LoVo (cell line): ENCODE data around the gene POLR2H.
A peak's percentile ranks its signal among the peaks of the same experiment; 100 is the strongest.

ENCODE experiments used
- DNase-seq: peaks from one replicate; pipeline ENCODE4 v3.0.0-alpha.2; 2016; ENCODE audit warnings: low spot score

The POLR2H gene

DNA sequence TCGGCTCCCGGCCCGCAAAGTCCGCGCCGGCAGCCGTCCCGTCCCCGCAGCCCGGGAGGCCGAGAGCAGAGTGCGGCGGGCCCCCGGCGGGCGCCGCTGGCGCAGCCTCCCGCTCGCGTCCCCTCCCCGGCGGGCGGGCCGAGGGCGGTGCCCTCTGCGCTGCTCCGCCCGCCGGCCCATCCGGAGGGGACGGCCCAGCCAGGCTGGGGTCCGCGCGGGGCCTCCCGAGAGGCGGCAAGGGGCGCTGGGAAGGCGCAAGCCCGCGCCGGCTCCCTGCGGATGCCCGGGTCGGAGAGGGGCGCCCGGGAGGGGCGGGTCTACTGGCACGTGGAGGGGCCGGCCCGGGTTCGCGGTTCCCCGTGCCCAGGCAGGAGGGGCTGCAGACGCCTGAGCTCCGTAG is at the start of gene POLR2H, which contains the start of gene CLCN2:
Gene POLR2H (plus strand): TSS at position 179 of the 400 bp plus-strand sequence. CDS start 1,783 bp downstream, outside the sequence.
Gene CLCN2 (minus strand): TSS at position 74 of the 400 bp plus-strand sequence. CDS start 126 bp downstream, outside the sequence.
- DNase-seq = peak; percentile 62

DNA sequence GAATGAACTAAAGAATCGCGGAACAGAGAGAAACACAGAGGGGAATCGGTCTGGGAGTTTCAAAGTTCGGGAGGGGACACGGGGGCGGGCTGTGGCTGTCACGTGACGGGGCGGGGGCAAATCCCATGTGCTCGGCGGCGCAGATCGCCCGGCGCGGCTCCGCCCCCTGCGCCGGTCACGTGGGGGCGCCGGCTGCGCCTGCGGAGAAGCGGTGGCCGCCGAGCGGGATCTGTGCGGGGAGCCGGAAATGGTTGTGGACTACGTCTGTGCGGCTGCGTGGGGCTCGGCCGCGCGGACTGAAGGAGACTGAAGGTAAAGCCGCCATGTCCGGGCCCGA is 47.2 kb upstream of the POLR2H start, which contains the start of gene EIF4G1:
Gene EIF4G1 (plus strand): TSS at position 244 of the 337 bp plus-strand sequence. CDS start 1,191 bp downstream, outside the sequence.
- DNase-seq = peak; percentile 94

DNA sequence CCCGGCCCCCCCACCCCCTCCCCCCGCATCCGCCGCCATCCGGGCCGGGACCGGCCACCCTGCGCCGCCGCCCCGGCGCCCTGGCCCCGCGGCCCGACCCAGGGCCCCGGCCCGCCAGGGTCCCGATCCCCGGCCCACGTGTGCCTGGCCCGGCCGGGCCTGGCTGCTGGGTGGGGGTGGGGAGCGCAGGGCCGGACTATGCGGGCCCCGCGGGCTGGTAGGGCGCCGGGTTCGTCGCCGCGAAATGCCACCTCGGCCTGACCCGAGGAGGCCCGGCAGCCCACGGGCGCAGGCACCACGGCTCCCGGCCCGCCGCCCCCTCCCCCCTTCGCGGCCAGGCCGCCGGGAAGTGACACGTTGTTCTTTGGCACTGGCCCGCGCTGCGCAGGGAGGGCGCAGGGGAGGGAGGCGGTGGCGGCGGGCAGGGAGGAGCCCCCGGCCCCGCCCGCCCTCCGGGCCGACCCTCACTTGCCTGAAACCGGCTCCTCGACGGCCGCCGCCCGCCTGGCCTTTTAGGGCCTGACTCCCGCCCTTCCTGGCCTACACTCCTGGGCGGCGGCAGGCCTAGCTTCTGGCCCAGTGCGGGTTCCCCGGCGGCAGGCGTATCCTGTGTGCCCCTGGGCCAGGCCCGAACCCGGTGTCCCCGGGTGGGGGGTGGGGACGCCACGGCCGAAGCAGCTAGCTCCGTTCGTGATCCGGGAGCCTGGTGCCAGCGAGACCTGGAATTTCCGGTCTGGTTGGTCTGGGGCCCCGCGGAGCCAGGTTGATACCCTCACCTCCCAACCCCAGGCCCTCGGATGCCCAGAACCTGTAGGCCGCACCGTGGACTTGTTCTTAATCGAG is 46.6 kb upstream of the POLR2H start:
- no peak for DNase-seq

DNA sequence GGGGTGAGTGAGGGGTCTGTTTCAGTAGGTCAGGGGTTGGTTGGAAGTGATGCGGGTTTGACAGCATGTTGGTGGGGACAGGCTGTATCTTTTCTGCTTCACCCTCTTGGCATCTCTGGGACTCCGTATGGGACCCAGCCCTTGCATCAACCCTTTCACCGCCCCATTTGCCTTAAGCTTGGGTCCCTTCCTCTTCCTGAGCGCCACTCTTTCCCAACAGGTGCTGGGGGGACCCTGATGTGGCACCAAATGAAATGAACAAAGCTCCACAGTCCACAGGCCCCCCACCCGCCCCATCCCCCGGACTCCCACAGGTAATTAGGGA is 46.0 kb upstream of the POLR2H start:
- DNase-seq = no peak

DNA sequence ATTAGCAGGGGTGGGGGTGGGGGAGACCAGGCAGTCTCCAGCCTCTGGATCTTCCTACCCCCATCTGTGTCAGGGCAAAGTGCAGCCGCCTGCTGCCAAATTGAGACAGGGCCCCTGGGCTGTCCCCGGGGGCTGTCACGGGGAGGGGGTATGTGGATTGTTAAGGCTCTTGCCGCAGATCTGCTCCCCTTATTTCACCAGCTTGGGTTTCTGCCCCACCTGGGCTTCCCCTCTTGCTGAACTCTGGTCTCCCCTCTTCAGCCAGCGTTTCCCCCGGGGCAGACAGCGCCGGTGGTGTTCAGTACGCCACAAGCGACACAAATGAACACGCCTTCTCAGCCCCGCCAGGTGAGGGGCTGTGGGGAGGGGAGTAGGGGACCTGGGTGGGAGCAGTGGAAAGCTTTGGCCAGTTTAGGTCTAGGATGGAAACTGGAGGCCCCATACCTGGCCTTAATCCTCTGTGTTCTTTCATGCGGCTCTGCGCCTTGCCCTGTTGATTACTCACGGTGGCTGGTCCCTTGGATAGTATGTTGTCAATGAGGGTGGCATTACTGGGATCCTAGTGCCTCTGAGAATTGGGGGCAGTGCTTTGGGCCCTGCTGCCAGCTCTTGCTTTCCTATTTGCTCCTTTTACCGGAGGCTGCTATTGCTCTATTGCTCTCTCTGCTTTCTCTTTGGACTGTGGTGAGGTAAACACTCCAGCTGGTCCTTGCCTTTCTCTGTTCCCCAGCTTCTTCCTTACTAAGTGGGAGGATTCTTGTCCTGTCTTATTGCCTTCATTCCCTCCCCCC is 45.4 kb upstream of the POLR2H start:
- DNase-seq = no peak

DNA sequence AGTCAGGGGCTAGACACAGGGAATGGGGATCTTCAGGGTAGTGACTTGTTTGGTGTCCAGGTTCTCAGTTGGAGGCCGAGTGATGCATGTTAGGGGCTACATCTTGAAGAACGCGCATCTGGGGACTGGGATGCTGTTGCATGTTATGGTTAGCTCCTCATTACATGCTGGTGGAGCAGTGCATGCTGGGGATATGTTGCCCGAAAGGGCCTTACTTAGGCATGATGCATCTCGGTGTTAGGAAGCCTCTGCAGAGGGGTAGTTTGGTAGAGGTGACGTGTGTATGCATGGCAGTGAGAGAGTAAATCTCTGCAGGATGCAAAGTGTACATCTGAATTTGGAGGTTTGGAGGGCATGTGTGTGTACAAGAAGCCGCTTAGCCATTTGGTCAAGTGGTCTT is 44.7 kb upstream of the POLR2H start:
- no peak for DNase-seq

DNA sequence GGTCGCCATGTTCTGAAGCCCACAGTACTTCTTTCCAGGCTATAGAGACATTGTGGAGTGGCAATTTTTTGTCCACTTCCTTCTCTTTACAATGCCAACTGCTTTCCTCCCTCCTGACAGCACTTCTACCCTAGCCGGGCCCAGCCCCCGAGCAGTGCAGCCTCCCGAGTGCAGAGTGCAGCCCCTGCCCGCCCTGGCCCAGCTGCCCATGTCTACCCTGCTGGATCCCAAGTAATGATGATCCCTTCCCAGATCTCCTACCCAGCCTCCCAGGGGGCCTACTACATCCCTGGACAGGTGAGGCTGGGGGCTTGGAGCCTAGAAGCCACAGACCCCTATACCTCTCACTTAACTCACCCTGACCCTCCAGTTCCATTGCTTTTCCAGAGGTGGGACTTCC is 44.3 kb upstream of the POLR2H start:
- no peak for DNase-seq

DNA sequence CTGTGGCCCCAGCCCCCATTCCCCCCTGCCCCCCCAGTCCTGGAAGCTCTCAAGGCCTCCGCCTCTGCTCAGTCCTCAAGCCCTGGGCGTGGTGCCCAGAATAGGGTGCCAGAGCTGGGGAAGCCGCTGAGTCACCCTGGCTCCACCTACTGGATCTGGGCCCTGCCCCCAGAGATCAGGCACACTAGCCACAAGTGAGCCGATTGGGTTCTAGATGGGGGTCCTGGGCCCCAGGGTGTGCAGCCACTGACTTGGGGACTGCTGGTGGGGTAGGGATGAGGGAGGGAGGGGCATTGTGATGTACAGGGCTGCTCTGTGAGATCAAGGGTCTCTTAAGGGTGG is 41.4 kb upstream of the POLR2H start:
- peak; percentile 80 for DNase-seq

DNA sequence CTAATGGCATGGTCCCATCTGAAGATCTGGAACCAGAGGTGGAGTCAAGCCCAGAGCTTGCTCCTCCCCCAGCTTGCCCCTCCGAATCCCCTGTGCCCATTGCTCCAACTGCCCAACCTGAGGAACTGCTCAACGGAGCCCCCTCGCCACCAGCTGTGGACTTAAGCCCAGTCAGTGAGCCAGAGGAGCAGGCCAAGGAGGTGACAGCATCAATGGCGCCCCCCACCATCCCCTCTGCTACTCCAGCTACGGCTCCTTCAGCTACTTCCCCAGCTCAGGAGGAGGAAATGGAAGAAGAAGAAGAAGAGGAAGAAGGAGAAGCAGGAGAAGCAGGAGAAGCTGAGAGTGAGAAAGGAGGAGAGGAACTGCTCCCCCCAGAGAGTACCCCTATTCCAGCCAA is 39.8 kb upstream of the POLR2H start:
- no peak for DNase-seq

DNA sequence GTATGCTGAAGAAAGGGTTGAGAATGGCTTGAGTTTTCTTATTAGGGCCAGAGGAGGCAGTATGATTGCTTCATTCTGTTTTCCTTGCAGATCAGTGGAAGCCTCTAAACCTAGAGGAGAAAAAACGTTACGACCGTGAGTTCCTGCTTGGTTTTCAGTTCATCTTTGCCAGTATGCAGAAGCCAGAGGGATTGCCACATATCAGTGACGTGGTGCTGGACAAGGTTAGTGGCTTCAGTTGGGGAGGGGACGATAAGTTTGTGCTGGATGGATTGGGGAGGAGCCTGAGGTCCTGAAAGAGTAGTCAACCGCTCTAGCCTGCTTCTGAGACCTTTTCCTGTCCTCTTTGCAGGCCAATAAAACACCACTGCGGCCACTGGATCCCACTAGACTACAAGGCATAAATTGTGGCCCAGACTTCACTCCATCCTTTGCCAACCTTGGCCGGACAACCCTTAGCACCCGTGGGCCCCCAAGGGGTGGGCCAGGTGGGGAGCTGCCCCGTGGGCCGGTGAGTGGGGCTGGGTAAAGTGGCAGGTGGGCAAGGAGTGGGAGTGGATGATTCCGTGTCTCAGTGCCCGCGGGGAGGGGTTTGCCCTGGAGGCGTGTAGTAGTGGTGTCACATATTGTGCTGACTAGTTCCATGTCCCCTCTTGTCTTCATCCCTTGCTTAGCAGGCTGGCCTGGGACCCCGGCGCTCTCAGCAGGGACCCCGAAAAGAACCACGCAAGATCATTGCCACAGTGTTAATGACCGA is 38.6 kb upstream of the POLR2H start:
- no peak for DNase-seq

DNA sequence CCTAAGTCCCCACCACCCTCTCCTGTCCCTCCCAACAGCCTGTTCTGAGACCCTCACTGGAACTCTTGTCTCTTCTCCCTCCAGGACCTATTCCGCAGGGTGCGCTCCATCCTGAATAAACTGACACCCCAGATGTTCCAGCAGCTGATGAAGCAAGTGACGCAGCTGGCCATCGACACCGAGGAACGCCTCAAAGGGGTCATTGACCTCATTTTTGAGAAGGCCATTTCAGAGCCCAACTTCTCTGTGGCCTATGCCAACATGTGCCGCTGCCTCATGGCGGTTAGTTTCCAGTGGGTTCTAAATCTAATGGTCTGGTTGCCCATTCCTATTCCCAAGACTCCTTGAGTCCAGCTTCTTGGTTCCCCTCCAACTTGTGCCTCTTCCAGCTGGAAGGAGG is 37.8 kb upstream of the POLR2H start:
- DNase-seq = no peak

DNA sequence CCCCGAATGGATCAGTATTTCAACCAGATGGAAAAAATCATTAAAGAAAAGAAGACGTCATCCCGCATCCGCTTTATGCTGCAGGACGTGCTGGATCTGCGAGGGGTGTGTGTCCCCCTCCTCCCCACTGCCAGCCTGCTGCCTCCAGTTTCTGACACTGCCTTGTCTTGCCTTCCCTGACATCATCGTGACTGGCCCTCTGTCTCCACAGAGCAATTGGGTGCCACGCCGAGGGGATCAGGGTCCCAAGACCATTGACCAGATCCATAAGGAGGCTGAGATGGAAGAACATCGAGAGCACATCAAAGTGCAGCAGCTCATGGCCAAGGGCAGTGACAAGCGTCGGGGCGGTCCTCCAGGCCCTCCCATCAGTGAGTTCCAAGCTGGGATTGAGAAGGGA is 36.2 kb upstream of the POLR2H start:
- no peak for DNase-seq

DNA sequence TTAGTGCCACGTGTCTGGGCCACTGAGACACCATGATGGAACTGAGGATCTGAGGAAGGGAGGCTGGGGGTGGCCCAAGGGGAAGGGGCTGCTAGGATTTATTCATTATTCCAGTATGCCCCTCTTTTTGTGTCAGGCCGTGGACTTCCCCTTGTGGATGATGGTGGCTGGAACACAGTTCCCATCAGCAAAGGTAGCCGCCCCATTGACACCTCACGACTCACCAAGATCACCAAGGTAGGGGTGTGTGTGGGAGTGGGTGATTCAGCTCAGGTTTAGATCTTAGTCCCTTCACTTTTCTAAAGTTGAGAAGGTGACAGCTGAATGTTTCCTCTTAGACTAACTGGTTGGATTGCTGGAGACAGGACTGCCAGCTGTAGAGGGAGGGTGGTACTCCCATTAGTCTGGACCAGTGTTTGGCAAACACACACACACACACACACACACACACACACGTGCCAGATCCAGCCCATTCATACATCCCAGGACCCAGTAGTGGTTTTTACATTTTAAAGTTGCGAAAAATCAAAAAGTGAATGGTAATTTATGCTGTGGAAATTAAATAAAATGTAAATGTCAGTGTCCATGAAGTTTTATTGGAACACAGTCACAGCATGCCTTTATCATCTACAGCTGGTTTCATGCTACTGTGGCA is 35.7 kb upstream of the POLR2H start:
- DNase-seq = no peak

DNA sequence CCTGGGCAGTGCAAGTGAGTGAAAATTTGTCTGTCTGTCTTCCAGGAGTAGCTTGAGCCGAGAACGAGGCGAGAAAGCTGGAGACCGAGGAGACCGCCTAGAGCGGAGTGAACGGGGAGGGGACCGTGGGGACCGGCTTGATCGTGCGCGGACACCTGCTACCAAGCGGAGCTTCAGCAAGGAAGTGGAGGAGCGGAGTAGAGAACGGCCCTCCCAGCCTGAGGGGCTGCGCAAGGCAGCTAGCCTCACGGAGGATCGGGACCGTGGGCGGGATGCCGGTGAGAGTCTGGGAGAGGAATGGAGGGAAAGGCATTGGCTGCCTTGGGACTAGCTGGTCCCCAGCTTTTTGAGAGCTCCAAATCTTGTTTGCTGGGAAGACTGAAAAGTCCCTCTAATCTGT is 34.3 kb upstream of the POLR2H start:
- DNase-seq = no peak

DNA sequence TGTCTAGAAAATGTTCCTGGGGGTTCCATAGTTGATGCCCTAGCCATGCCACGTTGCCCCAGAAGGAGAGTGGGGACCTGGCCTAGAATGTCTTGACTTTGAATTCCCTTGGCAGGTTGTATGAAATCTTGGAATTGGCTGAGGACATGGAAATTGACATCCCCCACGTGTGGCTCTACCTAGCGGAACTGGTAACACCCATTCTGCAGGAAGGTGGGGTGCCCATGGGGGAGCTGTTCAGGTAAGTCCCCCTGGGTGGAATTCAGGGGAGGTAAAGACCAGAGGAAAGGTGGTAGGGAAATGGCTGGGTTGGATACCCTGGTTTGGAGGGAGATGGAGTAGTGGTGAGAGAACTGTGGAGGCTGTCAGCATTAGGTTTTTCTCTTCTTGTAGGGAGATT is 33.0 kb upstream of the POLR2H start:
- DNase-seq = no peak

DNA sequence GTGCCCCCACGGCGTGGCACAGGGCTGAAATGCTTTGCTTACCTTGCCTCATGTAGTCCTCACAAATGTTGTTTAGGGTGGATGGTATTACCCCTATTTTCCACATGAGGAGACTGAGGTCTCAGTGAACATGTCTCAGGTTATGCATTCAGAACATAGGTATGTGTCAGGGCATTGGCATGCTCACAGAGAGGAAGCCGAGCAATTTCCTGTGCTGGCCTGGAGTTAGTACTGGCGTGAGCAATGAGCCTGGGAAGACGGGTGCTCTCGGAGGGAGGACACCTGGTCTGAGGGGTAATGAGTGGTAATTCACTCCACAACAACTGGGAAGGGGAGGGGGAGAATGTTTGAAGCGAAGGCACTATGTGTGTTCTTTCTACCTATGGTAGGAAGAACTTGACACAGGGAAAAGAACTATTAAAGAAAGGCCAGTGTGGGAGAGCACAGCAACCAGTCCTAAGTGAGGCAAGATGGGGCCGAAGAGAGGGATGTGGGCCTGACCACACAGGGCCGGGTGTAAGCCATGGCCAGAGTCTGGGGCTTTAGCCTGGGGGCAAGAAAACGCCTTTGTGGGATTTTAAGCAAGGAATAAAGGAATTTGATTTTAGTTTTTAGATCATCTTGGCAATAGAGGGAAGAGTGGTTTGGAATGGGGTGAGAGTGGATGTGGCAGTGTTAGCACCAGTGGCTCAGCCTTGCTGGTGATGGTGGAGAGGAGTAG is 29.0 kb upstream of the POLR2H start:
- DNase-seq = no peak

DNA sequence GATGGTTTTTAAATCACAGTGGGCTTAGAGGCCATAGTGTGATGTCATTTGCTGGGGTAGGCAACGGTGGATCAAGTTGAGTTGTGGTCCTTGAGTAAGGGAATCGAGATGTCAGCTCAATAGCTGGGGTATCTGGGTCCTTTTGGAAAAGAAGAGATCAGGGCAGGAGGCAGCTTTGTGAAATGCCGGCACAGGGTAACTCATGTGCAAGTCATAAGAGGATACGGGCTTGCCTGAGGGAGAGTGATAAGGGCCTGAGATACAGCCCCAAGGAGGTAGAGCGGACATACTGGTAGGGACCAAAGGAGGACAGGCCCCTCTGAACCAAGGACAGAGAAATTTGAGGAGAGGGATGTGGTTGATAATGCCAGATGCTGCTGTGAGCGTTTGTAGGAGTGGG is 28.3 kb upstream of the POLR2H start:
- DNase-seq = no peak

DNA sequence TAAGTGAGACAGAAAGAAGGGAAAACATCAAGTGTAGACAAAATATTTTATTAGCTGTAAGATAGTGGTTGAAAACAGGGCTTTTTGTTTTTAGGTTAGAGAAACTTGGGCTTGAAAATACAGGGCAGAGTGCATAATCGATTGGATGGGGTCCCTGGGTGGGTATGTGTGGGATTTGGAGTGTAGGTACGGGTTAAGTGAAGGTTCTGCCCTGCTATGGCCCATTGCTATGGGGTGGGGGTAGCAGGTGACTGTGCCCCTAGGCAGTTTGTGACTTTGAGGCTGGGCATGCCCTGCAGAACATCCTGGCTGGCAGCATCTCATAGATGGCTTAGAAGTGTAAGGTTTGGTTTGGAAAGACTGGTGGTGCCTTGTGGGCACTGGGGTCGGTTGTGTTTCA is 27.8 kb upstream of the POLR2H start:
- DNase-seq = no peak

DNA sequence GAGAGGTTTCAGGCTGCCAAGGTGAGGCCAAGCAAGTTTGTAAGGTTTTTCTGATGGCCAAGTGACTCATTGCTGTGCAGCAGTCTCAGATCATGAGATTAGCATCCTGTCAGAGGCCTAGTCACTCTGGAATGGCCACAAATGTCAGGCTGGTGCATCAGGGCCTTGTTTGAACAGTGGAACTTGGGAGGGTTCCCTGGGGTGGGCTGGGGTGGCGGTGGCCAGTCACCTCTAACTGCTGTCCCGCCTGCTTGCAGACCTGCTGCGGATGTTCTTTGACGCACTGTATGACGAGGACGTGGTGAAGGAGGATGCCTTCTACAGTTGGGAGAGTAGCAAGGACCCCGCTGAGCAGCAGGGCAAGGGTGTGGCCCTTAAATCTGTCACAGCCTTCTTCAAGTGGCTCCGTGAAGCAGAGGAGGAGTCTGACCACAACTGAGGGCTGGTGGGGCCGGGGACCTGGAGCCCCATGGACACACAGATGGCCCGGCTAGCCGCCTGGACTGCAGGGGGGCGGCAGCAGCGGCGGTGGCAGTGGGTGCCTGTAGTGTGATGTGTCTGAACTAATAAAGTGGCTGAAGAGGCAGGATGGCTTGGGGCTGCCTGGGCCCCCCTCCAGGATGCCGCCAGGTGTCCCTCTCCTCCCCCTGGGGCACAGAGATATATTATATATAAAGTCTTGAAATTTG is 26.9 kb upstream of the POLR2H start:
- DNase-seq = no peak

DNA sequence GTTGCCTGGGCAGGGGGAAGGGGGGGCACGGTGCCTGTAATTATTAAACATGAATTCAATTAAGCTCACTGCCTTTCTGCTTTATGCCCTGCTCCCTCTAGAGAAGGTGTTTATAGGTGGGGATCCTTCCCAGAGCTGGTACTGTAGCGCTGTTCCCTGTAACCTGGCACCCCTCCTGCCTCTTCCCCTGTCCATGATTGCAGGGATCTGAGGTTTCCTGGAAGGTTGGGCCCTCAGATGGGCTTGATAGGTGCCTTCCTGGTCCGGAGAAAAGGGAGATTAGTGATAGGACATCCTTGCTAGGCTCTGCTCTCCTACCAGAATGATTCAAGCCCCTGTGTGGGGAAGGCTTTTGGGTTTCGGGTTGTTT is 26.2 kb upstream of the POLR2H start:
- no peak for DNase-seq
